AG10803 (cell line): Measurements from ENCODE around the gene OPA3.

Experiments used
- DNase-seq: peaks from one replicate; pipeline ENCODE4 v3.0.0; 2010; ENCODE audit warnings: low read depth
- H3K4me3 ChIP-seq: 2 replicates; pipeline ENCODE4 v1.5.1; 2011; ENCODE audit warnings: mild to moderate bottlenecking, low read length, control low read depth
- TF ChIP-seq, protein P1 (sequence below): conservative IDR thresholded peaks from 2 replicates; pipeline ENCODE4 v1.5.1; 2011; ENCODE audit warnings: mild to moderate bottlenecking, low read length, control low read depth, inconsistent platforms

Gene OPA3

GRCh38 chr19:45494261-45494916 lies 90.2 kb downstream of the OPA3 start:
- TF ChIP-seq, protein P1, sequence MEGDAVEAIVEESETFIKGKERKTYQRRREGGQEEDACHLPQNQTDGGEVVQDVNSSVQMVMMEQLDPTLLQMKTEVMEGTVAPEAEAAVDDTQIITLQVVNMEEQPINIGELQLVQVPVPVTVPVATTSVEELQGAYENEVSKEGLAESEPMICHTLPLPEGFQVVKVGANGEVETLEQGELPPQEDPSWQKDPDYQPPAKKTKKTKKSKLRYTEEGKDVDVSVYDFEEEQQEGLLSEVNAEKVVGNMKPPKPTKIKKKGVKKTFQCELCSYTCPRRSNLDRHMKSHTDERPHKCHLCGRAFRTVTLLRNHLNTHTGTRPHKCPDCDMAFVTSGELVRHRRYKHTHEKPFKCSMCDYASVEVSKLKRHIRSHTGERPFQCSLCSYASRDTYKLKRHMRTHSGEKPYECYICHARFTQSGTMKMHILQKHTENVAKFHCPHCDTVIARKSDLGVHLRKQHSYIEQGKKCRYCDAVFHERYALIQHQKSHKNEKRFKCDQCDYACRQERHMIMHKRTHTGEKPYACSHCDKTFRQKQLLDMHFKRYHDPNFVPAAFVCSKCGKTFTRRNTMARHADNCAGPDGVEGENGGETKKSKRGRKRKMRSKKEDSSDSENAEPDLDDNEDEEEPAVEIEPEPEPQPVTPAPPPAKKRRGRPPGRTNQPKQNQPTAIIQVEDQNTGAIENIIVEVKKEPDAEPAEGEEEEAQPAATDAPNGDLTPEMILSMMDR = no peak

DNA sequence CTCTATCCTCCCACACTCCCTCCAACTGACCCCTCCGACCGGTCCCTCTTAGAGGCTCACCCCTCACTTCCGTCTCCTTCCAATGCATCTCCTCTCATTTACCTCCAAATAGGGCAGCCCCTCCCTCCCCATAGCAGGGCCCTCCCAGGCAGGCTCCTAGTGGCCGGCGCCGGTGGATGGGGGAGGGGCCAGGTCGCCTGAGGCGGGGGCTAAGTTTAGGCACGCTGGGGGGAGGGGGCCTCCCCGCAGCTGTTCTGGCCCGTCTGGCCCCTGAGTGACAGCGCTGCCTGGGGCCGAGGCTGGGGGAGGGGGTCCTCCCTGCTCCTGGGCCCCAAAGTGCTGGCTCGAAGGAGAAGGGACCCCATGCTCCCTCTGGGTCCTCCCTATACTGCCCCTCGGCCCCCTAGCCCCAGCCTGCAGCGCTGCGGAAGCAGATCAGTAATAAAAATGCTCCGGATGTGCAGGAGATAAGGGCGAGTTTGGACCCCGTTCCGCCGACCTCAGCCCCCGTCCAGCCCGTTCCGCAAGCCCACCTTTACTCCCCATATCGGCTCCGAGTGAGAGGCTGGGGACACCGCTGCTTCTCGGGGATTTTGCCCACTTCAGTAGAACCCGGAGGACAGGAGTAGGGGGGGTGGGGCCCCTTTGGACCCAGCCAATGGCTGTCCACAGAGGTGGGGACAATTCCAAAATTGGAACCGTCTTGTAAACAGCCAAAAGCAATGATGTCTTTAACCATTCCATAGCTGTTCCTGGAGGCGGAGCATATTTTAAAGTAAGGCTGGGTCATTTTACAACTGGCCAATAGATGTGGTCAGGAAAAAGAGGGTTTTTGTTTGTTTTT lies 91.8 kb downstream of the OPA3 start:
- peak overlapping the region; percentile 72 for H3K4me3 ChIP-seq
- peak; percentile 70 for DNase-seq
- TF ChIP-seq, protein P1 = no peak

More at GRCh38 chr19:45494261-45494916, 90.2 kb downstream of the OPA3 start:
- no peak overlapping the region for H3K4me3 ChIP-seq
- no peak for DNase-seq

- peak overlapping the region; percentile 72 for H3K4me3 ChIP-seq
- DNase-seq = no peak
- TF ChIP-seq, protein P1 = no peak
Observed at GRCh38 chr19:45492137-45492626, 92.4 kb downstream of the OPA3 start.

GRCh38 chr19:45489216-45489855 lies 95.3 kb downstream of the OPA3 start:
- H3K4me3 ChIP-seq = no peak overlapping the region
- DNase-seq = no peak
- TF ChIP-seq, protein P1 = no peak

GRCh38 chr19:45488708-45489107 lies 95.9 kb downstream of the OPA3 start:
- no peak for DNase-seq
- H3K4me3 ChIP-seq = no peak overlapping the region
- TF ChIP-seq, protein P1 = no peak

DNA sequence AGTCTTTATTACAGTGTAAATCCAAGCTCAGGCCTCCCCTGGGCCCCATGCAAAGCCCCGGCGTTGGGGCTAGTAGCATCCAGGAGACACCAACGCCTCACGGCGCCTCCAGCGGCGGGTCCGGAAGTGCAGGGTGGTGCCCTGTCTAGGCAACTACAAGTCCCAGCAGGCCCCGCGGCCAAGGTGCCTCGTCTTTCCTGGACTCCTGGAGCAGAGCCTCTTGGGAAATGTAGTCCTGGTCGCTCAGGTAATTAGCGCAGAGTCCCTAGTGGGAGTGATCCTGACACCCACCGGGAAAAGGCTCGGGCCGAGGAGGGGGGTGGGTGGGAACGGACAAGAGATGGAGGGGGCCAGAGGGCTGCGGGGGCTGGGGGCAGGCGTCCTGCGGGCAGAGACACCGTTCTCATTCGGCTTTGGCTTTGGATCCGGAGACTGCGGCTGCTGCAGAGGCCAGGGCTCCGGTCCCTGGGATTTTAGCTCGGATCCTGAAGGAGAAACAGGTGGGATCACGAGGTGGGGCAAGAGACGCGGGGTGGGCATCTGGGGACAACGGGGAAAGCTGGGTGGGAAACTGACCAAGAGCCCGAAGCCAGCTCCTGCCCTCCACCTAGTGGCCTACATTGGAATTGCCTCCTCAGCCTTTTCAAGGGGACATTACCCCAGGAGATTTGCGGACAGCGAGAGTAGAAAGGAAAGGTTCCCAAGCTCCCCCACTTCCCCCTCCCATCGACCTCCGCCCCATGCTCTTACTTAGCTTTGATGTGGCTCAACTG lies 99.1 kb downstream of the OPA3 start:
- TF ChIP-seq, protein P1 = peak; percentile 93
- peak overlapping the region; percentile 83 for H3K4me3 ChIP-seq
- peak; percentile 93 for DNase-seq
